ENCODE data around the gene C1QB.

C1QB gene

GRCh38 chr1:22635436-22635835, 17.6 kb upstream of the C1QB start:
- no peak for DNase-seq (ENCODE audit: low read depth in 2 of 2)

- no peak for DNase-seq (ENCODE audit: low read depth in 2 of 2)
Measured at GRCh38 chr1:22636353-22636752, 16.7 kb upstream of the C1QB start, which contains the start of gene C1QA. TSS of gene C1QA (plus strand) at chr1:22636628. CDS start at chr1:22637617, 989 bp downstream.

GRCh38 chr1:22636927-22637326, 16.1 kb upstream of the C1QB start:
- no peak for DNase-seq (ENCODE audit: low read depth in 2 of 2)

GRCh38 chr1:22637907-22638445, 15.1 kb upstream of the C1QB start:
- DNase-seq (ENCODE audit: low read depth in 2 of 2), result no peak

- no peak for DNase-seq (ENCODE audit: low read depth in 2 of 2)
Measured at GRCh38 chr1:22638476-22639234, 14.4 kb upstream of the C1QB start.

GRCh38 chr1:22639286-22639685, 13.8 kb upstream of the C1QB start:
- no peak for DNase-seq (ENCODE audit: low read depth in 2 of 2)

- no peak for DNase-seq (ENCODE audit: low read depth in 2 of 2)
Measured at GRCh38 chr1:22641247-22641646, 11.8 kb upstream of the C1QB start.

GRCh38 chr1:22641906-22642636, 11.0 kb upstream of the C1QB start:
- DNase-seq (ENCODE audit: low read depth in 2 of 2), result peak; percentile 39 to 52

- DNase-seq (ENCODE audit: low read depth in 2 of 2), result no peak
Measured at GRCh38 chr1:22643381-22643780, 9.7 kb upstream of the C1QB start, which contains the start of gene C1QC. TSS of gene C1QC (plus strand) at chr1:22643633. CDS start at chr1:22644024, 391 bp downstream.

GRCh38 chr1:22643928-22644327, 9.1 kb upstream of the C1QB start:
- no peak for DNase-seq (ENCODE audit: low read depth in 2 of 2)

- no peak for DNase-seq (ENCODE audit: low read depth in 2 of 2)
Measured at GRCh38 chr1:22645931-22646330, 7.1 kb upstream of the C1QB start.

- no peak for DNase-seq (ENCODE audit: low read depth in 2 of 2)
Measured at GRCh38 chr1:22646384-22646783, 6.7 kb upstream of the C1QB start.

GRCh38 chr1:22650089-22650693, 2.8 kb upstream of the C1QB start:
- no peak for DNase-seq (ENCODE audit: low read depth in 2 of 2)

GRCh38 chr1:22651941-22652856, 837 bp upstream of the C1QB start:
- DNase-seq (ENCODE audit: low read depth in 2 of 2), result no peak

GRCh38 chr1:22654692-22655091, 1.7 kb downstream of the C1QB start:
- no peak for DNase-seq (ENCODE audit: low read depth in 2 of 2)

GRCh38 chr1:22658385-22659163, 5.5 kb downstream of the C1QB start:
- no peak for DNase-seq (ENCODE audit: low read depth in 2 of 2)

- no peak for DNase-seq (ENCODE audit: low read depth in 2 of 2)
Measured at GRCh38 chr1:22660716-22661241, 7.7 kb downstream of the C1QB start.

GRCh38 chr1:22661880-22662279, 8.8 kb downstream of the C1QB start:
- DNase-seq (ENCODE audit: low read depth in 2 of 2), result no peak

GRCh38 chr1:22662318-22662717, 9.3 kb downstream of the C1QB start:
- no peak for DNase-seq (ENCODE audit: low read depth in 2 of 2)

GRCh38 chr1:22662986-22663408, 10.0 kb downstream of the C1QB start:
- DNase-seq (ENCODE audit: low read depth in 2 of 2), result no peak

Measured in stimulated activated CD8-positive, alpha-beta memory T cell treated with anti-CD3 and anti-CD28 coated beads, Interleukin-7, amount 100 ng/mL, for 4 hours (primary cell).